Left ventricle myocardium superior (tissue), 1 donor: ENCODE measurements around the gene MPRIP. TPM values are rescaled to one million over a fixed set of nuclear protein-coding genes. Genes with fewer than 3 reads are reported as not detected.

Source experiments
- ATAC-seq: fragments of 200-7000 bp; cut with Tn5 transposase; one replicate; pipeline ENCODE4 v1.9.1; 2020; ENCODE audit warnings: mild to moderate bottlenecking, moderate library complexity
- DNase-seq: peaks from one replicate; pipeline ENCODE4 v3.0.0-alpha.2; 2020
- intact Hi-C: fragments of 100-400 bp; cut with micrococcal nuclease; formaldehyde crosslinking; loops from one replicate; pipeline ENCODE4 v1.11.0; 2022
- total RNA-seq: library from RNA; stranded (reverse); fragmentation: NEBNext Ultra II Directional; extraction: Animal tissue kit (Norgen Biotek cat#: 25700); gene quantifications from one replicate; pipeline ENCODE4 v1.2.1, GENCODE V29; 2021
- donor health status: DM: no; HTN: yes; CAD: no; lungs with severe emphysema.

MPRIP gene
- total RNA-seq, 1 donor from 2014 or later, result 335 TPM

- DNase-seq, result peak; percentile 14
Observed at GRCh38 chr17:17165666-17166308, 123.5 kb downstream of the MPRIP start.

GRCh38 chr17:17166446-17166845 is 124.2 kb downstream of the MPRIP start:
- intact Hi-C loops, result no loop called here

More at GRCh38 chr17:17165666-17166308, 123.5 kb downstream of the MPRIP start:
- ATAC-seq, result no peak
- intact Hi-C loops, result no loop called here

GRCh38 chr17:17167356-17167755 is 125.1 kb downstream of the MPRIP start:
- no peak for ATAC-seq
- DNase-seq, result peak; percentile 22
- intact Hi-C loops, result no loop called here

More at GRCh38 chr17:17166446-17166845, 124.2 kb downstream of the MPRIP start:
- DNase-seq (no peak), ATAC-seq (no peak)

GRCh38 chr17:17167986-17168385 is 125.7 kb downstream of the MPRIP start:
- intact Hi-C loops, result no loop called here
- DNase-seq (peak; percentile 16), ATAC-seq (no peak)

- DNase-seq, result no peak
- no peak for ATAC-seq
- intact Hi-C loops, result no loop called here
Observed at GRCh38 chr17:17168401-17168800, 126.1 kb downstream of the MPRIP start.

GRCh38 chr17:17169396-17169795 is 127.1 kb downstream of the MPRIP start:
- ATAC-seq, result no peak
- DNase-seq, result no peak
- intact Hi-C loops, result no loop called here

GRCh38 chr17:17170346-17170985 is 128.2 kb downstream of the MPRIP start:
- ATAC-seq (no peak), DNase-seq (peak; percentile 3)
- intact Hi-C loops, result no loop called here

- intact Hi-C loops, result no loop called here
- ATAC-seq (no peak), DNase-seq (no peak)
Observed at GRCh38 chr17:17171186-17171585, 128.9 kb downstream of the MPRIP start.

- intact Hi-C loops, result no loop called here
- DNase-seq (peak; percentile 70), ATAC-seq (peak; percentile 68)
Observed at GRCh38 chr17:17172001-17172939, 130.0 kb downstream of the MPRIP start.

DNA sequence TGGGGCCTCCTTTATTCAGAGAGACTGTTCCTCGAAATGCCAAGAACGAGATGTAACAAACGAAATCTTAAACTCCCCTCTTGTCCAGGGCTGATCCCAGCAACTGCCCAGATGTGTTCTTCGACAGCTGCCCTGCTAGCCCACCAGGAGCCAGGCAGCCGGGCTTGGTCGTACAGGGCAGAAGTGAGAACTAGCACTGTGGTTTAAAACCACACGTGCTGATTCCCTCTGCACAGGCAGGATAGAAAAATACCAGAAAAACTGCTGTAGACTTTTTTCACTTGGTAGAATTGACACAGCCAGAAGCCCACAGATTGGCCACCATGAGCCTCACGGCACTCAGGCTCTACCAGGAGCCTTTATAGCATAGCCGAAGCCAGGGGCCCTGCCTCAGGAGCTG is 130.7 kb downstream of the MPRIP start:
- no peak for ATAC-seq
- DNase-seq, result no peak
- intact Hi-C loops, result no loop called here

GRCh38 chr17:17173921-17174320 is 131.7 kb downstream of the MPRIP start:
- DNase-seq, result no peak
- intact Hi-C loops, result no loop called here
- no peak for ATAC-seq

GRCh38 chr17:17175340-17175739 is 133.1 kb downstream of the MPRIP start:
- intact Hi-C loops, result no loop called here
- DNase-seq (no peak), ATAC-seq (no peak)

- no peak for DNase-seq
- no peak for ATAC-seq
- intact Hi-C loops, result no loop called here
Observed at GRCh38 chr17:17175917-17176316, 133.7 kb downstream of the MPRIP start.

DNA sequence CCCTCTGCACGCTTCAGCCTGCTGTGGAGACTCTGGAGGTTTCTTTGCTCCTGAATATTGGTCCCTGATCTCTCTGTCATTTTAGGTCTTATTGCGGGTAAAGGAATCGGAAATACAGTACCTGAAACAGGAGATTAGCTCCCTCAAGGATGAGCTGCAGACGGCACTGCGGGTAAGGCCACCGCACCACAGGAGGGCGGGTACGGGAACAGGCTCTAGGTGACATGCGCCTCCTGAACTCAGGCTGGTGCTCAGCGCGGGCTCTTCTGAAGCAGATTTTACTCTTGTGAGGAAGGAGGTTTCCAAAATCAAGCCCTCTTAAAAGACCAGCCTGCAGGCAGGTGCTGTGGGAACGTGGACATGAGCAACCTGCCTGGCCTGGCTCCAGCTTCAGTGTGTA is 134.1 kb downstream of the MPRIP start:
- ATAC-seq (no peak), DNase-seq (no peak)
- intact Hi-C loops, result no loop called here

- ATAC-seq (no peak), DNase-seq (no peak)
- intact Hi-C loops, result no loop called here
Observed at GRCh38 chr17:17177176-17177575, 134.9 kb downstream of the MPRIP start.

DNA sequence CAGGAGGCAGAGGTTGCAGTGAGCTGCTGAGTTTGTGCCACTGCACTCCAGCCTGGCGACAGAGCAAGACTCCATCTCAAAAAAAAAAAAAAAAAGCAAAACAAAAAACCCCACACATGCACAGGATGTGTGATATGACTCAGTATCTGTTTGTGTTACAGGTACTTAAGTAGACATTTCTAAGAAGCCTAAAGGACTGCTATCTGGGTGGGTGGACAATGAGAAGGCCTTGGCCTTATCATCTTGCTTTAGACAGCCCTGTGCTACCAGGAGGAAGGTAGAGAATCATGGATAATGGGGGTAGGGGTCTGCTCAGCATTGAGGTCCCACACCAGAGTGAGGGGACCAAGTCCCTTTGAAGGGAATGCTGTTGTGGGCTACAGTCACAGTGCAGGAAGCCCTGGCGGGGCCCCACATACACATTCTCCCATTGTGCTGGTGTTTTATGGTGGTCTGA is 137.1 kb downstream of the MPRIP start:
- intact Hi-C loops, result no loop called here
- DNase-seq (no peak), ATAC-seq (no peak)

DNA sequence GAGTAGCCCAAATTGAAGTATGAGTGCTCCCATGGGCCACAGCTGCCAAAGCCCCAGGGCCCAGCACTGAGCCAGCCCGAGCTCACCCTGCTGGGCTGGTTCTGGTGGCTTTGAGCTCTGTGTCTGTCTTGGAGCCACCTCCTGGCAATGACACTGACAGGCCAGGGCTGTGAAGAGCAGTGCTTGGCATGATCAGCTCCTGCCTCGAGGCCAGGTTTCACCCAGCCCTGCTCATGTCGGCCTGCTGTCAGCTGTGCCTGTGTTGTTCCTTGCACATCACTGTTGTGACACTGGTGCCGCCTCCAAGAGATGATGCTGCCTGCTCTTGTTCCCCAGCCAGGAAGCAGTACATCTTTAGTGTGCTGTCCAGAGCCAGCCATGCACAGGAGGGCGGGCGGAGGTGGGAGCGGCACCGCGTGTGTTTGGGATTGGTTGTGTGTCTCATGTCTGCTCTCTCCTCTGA is 137.9 kb downstream of the MPRIP start:
- intact Hi-C loops, result no loop called here
- ATAC-seq (peak; percentile 82), DNase-seq (peak; percentile 72)

- intact Hi-C loops, result no loop called here
- peak; percentile 68 for DNase-seq
Observed at GRCh38 chr17:17180741-17181525, 138.7 kb downstream of the MPRIP start.

More at GRCh38 chr17:17180741-17181525, 138.7 kb downstream of the MPRIP start:
- ATAC-seq, result peak; percentile 53
